Fibroblast of skin of back (primary cell): ENCODE results near the gene COMMD4.

Experiments used
- DNase-seq: peaks from one replicate; pipeline ENCODE4 v3.0.0-alpha.2; 2013

Gene COMMD4

GRCh38 chr15:75356517-75356916 is 20.7 kb downstream of the COMMD4 start:
- no peak for DNase-seq

DNA sequence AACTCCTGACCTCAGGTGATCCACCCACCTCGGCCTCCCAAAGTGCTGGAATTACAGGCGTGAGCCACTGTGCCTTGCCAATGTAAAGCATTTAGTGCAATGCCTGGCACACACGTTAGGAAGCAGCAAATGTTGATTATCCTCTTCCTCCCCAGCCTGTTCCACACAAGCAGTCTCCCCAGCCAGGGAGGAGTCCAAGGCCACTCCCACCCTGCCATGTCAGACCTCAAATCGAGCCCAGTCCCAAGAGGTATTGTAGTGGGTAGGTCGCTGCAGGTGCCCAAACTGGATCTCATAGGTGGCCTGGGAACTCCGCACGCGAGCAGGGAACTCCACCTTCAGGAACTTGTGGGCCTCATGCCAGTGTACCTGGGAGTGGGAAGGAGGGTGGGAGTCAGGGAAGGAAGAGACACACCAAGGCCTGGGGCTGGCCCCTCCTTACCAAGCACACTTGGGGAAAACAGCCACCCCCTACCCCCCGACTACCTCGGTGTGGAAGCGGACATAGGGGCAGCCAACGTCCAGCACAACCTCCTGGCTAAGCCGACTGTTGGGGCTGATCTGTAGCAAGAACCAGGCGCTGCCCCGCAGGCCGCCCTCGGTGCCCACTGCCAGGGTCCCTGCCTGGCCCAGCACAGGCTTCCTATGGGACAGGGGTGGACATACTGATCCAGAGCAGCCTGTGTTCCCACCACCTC is 22.3 kb downstream of the COMMD4 start:
- no peak for DNase-seq

DNA sequence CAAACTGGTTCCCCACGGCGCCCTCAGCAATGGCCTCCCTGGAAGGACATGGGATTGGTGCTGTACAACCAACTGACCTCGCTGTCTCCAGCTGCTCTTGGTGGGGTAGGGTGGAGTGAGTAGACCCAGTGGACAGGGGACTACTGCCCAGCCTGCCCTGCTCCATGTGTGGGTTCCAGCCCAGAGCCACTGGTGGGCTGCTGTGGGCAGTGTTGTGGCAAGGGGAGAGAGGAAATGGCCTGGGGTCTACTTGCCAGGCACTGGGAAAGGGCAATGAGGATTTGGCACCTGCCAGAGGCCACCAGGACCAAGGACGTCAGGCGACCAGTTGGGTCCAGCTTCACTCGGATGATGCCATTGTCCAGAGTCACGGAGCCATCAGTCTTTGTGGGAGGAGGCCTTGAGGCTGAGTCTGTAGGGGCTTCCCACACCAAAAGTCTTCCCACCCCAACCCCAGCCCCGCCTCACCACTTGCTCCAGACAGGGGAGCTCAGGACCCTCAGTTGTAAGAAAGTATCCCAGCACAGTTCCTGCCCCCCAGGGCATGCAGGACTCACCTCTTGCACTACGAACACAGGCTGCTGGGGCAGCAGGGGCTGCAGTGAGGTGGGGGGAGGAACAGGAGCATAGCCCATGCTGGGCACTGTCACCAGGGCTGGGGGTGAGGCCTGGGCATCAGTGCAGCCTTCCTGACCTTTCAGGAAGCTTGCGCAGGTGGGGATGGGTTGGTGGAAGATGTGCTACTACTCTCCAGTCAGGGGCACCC is 23.1 kb downstream of the COMMD4 start:
- no peak for DNase-seq

- no peak for DNase-seq
Observed at GRCh38 chr15:75359537-75360250, 23.8 kb downstream of the COMMD4 start.

DNA sequence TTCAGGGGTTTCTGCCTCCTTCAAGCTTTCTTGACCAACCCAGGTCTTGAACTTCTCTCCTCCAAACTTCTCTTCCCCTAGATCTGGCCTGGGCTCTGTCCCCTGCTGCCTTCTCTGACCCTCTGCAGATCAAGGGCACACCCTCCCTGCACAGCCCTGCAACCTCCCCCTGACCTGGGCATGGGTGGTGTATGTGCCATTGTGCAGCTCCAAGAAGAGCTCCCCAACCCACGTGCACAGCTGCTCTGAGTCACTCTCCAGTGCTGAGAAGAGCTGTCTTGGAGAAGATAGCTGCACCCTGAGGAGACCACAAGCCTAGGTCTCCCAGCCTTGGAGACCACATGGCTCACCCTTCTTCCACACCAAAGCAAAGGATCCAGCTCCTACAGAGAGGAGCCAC is 24.5 kb downstream of the COMMD4 start:
- DNase-seq: no peak

DNA sequence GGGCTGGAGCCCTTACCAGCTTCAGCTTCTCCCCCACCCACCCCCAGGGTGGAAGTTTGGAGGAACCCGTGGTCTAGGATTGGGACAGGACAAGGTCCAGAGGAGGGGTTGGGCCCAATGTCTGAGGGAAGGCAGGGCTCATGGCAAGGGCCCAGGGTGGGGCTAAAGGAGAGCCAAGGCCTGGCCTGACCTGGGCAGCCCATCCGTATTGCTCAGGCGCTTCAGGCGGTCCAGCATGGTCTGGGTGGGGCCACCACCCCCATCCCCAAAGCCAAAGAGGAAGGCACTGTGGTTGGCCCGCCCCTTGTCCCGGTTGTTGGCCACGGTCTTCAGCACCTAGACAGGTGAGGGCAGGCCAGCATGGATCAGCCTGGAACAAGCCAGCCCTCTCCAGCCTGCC is 25.0 kb downstream of the COMMD4 start:
- DNase-seq: no peak

GRCh38 chr15:75361361-75361988 is 25.6 kb downstream of the COMMD4 start:
- DNase-seq: no peak

GRCh38 chr15:75361989-75362641 is 26.3 kb downstream of the COMMD4 start:
- DNase-seq: no peak

GRCh38 chr15:75362642-75363249 is 26.9 kb downstream of the COMMD4 start:
- no peak for DNase-seq

DNA sequence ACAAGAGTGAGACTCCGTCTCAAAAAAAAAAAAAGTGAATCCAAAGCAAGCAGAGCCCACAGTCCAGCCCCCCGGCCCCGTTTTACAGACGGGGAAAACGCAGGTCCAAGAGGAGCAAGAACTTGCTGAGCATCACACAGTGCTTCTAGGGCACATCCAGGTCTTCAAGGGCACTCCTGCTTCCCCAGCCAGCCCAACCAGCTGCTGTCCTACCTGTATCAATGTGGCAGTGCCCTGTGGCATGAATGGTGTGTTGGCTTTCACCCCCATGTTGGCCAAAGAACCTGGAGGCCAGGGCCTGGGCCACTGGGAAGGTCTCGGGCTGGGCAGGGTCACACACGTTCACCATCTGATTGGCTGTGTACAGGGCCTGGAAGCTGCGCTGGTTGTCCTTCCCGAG is 27.9 kb downstream of the COMMD4 start:
- no peak for DNase-seq

- no peak for DNase-seq
Observed at GRCh38 chr15:75364881-75365280, 29.0 kb downstream of the COMMD4 start.

DNA sequence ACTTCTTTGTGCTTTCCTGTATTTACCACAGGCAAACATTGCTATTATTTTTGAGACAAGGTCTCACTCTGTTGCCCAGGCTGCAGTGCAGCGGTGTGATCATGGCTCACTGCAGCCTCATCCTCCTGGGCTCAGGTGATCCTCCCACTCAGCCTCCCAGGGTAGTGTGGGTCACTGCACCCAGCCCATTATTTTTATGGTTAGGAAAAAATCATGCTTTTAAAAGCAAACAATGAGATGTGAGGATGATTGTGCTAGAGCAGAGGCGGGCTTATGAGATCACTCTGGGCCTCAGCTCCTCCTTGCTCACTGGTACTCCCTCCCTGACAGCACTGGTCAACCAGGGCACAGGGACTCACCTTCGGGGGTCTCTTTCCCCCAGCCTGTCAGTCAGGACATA is 30.3 kb downstream of the COMMD4 start:
- no peak for DNase-seq

GRCh38 chr15:75367006-75367405 is 31.1 kb downstream of the COMMD4 start:
- no peak for DNase-seq

DNA sequence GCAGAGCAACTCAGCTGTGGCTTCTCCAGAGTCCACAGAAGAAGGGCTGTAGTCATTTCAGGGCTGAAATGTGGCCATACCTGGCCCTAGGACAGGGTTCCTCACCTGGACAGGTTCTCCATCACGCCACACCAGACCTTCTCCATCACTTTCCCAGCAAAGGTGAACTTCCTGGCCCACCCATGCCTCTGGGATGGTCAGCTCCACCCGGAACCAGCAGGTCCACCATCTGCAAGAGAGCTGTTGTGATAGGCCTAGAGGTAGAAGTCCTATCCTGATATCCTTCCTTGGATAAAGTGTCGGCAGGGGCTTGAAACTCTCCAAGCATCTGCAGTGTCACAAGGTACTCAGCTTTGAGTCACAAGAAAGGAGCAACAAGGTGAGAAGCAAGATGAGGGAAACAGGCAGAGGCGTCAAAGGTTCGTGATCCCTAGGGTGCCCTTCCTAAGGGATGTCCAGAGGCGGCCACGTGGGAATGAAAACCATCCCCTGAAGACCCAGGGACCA is 31.6 kb downstream of the COMMD4 start:
- no peak for DNase-seq

DNA sequence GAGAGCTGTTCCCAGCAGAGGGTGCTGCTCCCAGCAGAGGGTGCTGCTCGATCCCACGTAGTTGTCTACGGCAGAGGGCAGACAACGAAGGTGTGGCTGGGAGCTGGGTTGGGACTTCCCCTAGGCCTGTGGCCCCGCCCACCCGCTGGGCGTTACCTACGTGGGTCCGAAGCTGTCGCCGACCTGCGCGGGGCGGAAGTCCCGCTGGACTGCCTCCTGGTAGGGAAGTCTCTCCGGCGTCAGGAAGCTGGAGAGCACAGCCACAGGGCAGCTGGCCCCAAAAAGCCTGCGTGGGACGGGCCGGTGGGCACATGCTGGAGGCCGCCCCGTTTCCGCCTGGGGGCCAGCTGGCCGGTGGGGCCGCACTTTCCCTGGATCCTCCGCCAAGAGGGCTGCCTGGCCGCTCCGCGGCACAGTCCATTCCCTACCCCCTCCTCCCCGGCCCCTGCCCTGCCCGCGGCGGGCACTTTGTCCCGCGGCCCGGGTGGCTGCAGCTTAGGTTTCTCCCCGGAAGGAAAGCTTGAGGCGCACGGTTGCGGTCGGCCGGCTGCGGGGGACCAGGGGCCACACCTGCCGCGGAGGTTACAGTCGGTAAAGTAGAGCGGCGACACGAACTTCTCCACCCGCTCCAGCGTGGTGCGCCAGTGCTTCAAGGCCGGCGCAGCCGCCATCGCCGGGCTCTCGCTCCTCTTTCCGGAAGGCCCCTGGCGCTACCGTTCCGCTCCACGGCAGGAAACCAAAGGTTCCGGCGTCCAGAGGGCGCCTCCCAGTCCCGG is 32.2 kb downstream of the COMMD4 start, which contains the start of gene MAN2C1:
Gene MAN2C1 (minus strand): TSS at position 695 of the 776 bp plus-strand sequence. CDS start 24 bp downstream, at position 671.
- DNase-seq: peak; percentile 96

DNA sequence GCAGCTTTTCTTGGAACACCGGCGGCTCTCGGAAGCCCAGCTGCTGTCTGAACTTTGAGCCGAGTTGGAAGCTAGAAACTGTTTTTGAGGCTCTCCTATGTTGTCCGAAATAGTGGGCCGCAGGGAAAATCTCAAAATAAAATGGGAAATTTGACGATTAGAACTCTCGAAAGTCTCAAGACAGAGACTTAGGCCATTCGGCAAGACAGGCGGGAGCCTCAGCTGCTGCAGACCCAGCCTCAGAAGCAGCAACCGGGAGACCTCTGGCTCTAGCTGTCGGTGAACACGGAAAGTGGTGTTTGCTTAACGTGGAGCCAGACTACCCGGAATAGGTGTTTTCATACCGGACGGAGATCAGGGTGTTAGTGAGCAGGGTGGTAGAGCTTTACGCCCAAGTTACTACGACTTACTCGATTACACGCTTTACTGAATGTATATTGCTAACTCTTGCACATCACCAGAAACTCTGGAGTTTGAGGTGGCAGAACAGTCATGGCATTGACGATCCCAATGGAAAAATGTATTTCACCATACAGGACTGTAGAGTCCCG is 32.9 kb downstream of the COMMD4 start:
- no peak for DNase-seq

DNA sequence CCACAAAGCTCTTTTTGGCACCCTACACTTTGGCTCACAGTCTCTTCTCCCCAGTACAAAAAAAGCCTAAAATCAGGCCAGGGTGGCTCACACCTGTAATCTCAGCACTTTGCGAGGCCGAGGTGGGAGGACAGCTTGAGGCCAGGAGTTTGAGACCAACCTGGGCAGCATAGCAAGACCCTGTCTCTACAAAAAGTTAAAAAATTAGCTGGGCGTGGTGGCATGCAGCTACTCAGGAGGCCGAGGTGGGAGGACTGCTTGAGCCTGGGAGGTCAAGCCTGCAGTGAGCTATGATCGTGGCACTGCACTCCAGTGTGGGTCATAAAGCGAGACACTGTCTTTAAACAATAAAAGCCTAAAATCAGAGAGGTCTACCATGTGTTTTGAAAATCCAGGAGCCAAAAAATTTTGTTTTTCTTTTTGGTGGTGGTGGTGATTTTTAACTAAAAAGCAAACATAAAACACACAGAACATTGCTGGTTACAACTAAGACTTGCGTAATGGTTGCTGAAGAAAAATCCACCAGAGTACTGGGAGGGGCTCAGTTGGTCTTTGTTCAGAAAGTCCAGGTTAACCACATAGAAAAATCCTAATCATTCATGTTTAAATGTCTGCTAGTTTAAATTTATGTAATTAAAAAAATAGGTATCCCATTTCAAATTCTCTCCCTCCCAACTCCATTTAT is 34.2 kb downstream of the COMMD4 start:
- DNase-seq: no peak

DNA sequence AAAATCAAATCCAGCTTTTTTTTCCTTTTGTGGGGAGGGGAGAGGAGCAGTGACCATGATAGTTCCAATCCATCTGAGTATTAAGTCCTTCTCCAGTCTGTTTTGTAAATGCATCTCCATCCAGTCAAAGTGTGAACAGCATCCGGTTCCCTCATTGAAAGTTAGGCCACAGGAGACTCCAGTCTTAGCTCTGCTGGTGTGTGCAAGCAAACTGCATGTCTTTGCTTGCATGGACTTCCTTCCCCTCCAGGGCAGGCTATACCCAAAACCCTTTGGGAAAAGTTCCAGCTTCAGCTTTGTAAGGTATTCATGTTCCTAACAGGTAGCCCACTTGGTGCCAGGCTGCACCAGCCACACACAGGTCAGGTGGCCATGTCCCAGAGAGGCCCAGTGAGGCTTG is 35.6 kb downstream of the COMMD4 start:
- DNase-seq: no peak

DNA sequence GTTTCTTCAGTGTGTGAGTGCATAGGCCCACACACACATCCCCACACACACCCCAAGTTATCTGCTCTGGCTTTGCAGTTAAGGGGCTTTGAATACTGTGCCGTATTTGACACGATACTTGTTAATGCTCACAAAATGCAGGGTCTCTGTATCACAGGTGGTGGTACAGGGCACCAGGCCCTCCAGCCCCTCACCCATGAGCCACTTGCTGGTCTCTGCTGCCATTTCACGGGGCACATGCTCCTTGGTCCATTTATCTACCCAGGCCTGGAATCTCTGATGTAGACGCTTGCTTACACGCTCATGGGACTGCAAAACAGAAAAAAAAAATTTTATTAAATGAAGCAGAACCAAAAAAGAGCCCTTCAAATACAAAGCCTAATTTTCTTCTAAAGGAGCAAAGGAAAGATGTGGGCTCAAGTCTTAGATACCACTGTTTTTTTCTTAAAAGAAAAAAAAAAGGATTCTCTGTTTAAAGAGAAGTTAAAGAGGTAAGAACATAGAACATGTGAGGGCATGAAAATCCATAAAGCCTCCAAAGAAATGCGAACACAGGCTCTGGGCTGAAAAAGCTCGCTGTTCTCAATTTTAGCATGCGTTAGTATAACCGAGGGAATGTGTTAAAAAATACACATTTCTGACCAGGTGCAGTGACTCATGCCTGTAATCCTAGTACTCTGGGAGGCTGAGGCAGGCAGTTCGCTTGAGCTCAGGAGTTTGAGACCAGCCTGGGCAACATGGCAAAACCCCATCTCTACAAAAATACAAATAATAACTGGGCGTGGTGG is 36.2 kb downstream of the COMMD4 start:
- no peak for DNase-seq
